Measurements from ENCODE around the gene ERBB2.
A peak's percentile ranks its signal among the peaks of the same experiment; 100 is the strongest.
"Not testable (repeated sequence)": the region's sequence is repeated elsewhere in the genome, so short reads cannot be mapped to it uniquely, and the experiment has no call there.

ERBB2 gene

DNA sequence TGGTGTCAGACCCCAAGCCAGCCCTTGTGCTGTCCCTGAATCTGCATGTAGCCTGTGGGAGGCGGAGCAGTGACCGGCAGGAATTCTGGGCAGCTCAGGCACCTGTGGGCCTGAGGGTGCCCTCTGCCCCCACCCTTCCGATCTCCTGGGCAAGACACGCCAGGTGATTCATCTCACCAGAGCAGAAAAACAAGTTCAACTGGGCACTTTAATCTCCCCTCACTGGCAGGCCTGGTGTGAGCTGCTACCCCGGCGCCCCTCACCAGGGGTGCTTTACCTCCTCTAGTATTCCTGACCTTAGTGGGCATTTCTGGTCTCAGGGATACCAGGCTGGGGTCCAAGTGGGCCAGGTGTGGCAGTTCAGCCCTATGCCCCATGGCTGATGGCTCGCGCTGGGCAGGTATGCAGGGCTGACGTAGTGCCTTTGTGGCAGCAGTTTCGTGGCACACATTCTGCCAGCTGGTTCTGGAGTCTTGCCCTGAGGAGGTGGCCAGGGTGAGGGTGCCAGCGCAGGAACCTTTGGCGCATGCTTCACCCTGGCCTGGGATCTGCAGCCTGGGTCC is 6.0 kb downstream of the ERBB2 start:
- no peak for DNase-seq

- no peak for DNase-seq
Measured at GRCh38 chr17:39706383-39706782, 6.5 kb downstream of the ERBB2 start.

GRCh38 chr17:39706921-39707337 is 7.1 kb downstream of the ERBB2 start:
- DNase-seq = peak; percentile 32

DNA sequence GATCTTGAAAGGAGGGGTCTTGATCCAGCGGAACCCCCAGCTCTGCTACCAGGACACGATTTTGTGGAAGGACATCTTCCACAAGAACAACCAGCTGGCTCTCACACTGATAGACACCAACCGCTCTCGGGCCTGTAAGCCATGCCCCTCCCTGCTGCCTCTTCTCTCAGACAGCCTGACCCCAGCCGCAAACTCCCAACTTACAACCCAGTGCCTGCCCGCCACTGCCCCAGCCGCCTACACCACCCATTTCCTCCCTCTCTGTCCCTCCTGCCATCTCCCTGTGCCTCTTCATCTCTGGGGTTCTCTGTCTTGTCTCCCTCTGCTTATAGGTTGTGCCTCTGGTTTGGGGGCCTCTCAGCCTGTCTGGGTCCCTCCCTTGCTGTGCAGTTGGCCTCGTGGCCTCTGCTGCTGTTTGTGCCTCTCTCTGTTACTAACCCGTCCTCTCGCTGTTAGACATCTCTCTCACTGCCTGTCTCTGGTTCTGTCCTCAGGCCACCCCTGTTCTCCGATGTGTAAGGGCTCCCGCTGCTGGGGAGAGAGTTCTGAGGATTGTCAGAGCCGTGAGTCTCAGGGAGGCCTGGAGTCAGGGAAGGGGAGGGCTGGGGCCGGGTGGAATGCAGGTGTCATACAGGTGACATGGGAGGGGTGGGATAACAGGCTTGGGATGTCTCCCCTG is 9.6 kb downstream of the ERBB2 start:
- no peak for DNase-seq

- DNase-seq = no peak
Measured at GRCh38 chr17:39709998-39710964, 10.4 kb downstream of the ERBB2 start.

- not testable (repeated sequence) for DNase-seq
Measured at GRCh38 chr17:39711071-39711470, 11.2 kb downstream of the ERBB2 start.

- DNase-seq = no peak
Measured at GRCh38 chr17:39711851-39712250, 12.0 kb downstream of the ERBB2 start.

GRCh38 chr17:39714234-39714633 is 14.4 kb downstream of the ERBB2 start:
- no peak for DNase-seq

DNA sequence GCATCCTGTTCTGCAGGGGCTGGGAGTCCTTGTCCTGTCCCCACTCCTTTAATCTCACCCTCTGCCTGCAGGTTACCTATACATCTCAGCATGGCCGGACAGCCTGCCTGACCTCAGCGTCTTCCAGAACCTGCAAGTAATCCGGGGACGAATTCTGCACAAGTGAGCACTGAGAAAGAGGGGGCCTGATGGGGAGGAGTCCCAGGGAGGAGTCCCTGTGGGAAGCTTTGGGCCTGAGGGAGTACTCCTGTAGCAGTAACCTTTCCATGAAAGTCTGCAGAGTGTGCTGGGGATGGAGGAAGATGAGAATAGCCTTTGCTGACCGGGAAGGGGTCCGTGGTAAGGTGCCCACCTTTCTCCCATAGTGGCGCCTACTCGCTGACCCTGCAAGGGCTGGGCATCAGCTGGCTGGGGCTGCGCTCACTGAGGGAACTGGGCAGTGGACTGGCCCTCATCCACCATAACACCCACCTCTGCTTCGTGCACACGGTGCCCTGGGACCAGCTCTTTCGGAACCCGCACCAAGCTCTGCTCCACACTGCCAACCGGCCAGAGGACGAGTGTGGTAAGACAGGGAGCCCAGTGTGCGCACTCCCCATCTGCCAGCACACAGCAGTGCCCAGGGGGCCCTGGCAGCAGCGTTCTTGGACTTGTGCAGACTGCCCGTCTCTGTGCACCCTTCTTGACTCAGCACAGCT is 15.7 kb downstream of the ERBB2 start:
- DNase-seq = no peak

GRCh38 chr17:39716073-39716818 is 16.4 kb downstream of the ERBB2 start:
- no peak for DNase-seq

GRCh38 chr17:39716879-39717536 is 17.1 kb downstream of the ERBB2 start:
- DNase-seq = no peak

GRCh38 chr17:39717660-39718059 is 17.8 kb downstream of the ERBB2 start:
- no peak for DNase-seq

DNA sequence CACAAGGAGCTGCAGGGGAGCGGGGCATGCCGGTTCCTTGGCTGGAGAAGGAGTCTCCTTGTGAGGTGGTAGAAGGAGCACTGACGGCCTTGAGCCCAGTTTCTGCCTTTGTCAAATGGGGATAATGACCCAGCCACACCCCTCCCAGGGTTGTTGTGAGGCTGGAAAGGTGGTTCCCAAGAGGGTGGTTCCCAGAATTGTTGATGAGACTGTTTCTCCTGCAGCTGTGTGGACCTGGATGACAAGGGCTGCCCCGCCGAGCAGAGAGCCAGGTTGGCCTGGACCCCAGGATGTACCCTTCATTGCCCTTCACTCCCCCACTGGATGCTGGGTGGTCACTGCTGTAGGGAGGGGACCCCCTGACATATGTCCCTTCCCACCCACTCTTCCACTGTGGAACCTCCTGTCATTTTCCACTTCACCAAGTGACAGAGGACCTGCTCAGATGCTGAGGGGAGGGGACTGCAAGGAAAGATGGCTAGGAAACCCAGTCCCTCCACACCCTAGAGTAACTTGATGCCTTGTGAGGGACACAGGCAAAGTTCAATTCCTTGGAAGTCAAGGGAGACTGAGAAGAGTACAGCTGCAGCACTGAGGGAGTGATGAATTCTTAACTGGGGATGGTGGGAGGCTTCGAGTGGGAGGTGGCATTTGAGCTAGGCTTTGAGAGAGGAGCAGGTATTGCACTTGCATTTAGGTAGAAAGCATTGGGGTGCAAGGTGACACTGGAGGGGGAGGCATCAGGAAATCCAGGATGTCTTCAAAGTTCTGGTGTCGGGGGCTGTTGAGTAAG is 19.9 kb downstream of the ERBB2 start:
- DNase-seq = no peak

DNA sequence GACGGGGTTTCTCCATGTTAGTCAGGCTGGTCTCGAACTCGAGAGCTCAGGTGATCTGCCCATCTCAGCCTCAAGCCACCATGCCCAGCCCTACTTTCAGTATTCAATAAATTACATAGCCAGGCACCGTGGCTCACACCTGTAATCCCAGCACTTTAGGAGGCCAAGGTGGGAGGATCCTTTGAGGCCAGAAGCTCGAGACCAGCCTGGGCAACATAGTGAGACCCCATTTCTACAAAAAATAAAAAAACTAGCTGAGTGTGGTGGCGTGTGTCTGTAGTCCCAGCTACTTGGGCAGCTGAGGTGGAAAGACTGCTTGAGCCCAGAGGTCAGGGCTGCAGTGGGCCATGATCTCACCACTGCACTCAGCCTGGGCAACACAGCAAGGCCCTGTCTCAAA is 22.2 kb downstream of the ERBB2 start:
- no peak for DNase-seq

DNA sequence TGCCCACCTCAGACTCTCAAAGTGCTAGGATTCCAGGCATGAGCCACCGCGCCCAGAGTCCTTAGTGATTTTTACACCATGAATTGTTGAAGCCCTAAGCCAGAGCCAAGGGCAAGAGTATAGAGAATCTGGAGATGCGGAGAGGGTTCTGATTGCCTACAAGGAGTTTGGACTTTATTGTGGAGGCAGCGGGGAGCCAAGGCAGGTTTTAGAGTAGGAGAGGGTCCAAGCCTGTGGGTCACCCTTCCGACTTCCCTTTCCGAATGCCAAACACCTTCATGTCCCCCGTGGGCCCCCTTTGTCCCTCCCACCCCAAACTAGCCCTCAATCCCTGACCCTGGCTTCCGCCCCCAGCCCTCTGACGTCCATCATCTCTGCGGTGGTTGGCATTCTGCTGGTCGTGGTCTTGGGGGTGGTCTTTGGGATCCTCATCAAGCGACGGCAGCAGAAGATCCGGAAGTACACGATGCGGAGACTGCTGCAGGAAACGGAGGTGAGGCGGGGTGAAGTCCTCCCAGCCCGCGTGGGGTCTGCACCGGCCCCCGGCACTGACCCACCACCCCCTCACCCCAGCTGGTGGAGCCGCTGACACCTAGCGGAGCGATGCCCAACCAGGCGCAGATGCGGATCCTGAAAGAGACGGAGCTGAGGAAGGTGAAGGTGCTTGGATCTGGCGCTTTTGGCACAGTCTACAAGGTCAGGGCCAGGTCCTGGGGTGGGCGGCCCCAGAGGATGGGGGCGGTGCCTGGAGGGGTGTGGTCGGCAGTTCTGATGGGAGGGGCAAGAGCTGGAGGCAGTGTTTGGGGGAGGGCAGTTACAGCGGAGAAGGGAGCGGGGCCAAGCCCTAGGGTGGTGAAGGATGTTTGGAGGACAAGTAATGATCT is 23.3 kb downstream of the ERBB2 start:
- DNase-seq = no peak

GRCh38 chr17:39724731-39725130 is 24.9 kb downstream of the ERBB2 start:
- no peak for DNase-seq

DNA sequence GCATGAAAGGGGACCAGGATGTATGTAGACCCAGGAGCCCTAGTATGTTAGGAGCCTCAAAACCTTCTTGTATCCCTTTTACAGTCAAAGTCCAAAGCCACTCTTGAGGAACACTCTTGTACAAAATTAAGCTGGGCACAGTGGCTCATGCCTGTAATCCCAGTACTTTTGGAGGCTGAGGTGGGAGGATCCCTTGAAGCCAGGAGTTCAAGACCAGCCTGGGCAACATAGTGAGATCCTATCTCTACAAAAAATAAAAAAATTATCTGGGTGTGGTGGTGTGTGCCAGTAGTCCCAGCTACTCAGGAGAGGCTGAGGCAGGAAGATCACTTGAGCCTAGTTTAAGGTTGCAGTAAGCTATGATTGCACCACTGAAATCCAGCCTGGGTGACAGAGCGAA is 26.1 kb downstream of the ERBB2 start:
- not testable (repeated sequence) for DNase-seq

DNA sequence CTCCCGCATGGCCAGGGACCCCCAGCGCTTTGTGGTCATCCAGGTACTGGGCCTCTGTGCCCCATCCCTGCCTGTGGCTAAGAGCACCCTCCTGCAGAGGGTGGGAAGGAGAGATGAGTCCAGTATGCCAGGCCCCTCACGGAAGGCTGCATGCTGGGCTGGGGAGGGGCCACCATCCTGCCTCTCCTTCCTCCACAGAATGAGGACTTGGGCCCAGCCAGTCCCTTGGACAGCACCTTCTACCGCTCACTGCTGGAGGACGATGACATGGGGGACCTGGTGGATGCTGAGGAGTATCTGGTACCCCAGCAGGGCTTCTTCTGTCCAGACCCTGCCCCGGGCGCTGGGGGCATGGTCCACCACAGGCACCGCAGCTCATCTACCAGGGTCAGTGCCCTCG is 26.8 kb downstream of the ERBB2 start:
- no peak for DNase-seq

DNA sequence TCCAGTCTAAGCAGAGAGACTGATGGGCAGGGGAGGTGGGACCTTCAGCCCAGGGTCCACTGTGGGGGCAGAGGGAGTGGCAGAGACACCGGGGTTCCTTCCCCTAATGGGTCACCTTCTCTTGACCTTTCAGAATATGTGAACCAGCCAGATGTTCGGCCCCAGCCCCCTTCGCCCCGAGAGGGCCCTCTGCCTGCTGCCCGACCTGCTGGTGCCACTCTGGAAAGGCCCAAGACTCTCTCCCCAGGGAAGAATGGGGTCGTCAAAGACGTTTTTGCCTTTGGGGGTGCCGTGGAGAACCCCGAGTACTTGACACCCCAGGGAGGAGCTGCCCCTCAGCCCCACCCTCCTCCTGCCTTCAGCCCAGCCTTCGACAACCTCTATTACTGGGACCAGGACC is 27.7 kb downstream of the ERBB2 start:
- DNase-seq = no peak

DNA sequence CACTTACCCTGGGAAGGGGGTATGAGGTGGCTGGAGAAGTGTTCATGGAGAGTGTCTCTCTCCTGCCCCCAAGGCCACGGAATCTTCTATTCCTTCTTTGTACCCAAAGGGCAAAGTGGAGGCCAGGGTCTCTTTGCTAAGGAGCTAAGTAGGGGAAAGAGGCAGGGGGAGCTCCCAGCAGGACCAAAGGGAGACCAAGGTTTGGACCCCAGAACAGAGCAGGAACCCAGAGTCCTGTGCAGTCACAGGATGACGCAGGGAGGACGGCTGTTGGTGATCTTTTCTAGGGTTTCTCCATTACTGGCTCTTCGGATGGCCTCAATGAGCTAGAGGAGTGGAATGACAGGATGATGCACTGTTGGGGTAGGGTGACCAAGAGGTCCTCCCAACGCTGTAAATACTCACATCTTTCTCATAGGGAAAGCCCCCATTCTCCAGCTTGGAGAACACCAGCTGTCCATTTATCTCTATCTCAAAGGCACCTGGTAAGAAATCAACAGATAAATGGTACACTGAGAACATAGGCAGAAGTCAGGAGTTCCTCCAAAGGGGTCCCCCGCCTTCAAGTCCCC is 29.5 kb downstream of the ERBB2 start:
- no peak for DNase-seq

Measured in CD4-positive, alpha-beta T cell treated with Interleukin-4 for 4 hours (primary cell).